HG03521 (cell line): Measurements from ENCODE around the gene EVX2.

Source experiments
- ATAC-seq: cut with Tn5 transposase; IDR thresholded peaks from one replicate; pipeline ENCODE4 v1.9.1; 2021; ENCODE audit warnings: mild to moderate bottlenecking, moderate library complexity; ENCODE audit not compliant: unreplicated experiment

The EVX2 gene

DNA sequence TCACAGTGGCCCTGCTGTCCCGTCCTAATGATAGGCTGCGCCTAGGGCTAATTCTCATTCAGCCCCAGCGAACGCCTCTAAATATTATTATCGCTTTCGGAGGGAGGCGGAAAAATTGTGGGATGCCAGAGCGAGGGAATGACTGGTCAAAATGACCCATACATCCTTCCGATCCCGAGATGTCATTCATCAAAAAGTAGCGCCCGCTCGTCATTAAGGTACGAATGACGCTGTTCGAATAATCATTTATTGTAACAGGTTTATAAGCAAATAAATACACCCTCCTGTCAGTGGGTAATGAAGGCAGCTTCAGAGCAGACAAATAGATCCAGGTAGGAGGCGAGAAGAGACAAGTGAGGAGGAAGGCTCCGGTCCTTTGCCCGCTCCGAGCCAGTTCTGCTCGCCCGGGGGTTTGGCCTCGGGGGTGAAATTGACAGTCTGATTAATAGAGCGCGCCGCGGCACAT lies at the start of gene EVX2:
Gene EVX2, minus strand, starts transcription at position 167 of the 466 bp plus-strand sequence. CDS start 186 bp downstream, outside the sequence.
- ATAC-seq = no peak

DNA sequence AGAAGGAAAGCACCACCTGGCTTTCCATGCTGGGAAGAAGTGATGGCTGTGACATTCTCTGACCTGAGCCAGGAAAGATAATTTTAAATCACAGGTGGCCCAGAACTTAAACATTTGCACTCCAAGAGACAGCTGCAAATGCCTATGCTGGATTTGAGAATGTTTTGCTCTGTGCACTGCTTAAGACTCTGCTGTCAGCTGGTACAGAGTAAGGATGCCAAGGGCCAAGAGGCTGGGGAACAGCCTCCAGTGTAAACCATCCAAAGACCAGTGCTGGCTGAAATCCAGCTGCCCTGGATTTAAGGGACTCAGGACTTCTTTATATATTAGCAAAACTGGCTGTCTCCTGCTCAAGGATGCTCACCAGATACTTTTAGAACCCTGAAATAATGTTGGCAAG lies 49.6 kb upstream of the EVX2 start:
- no peak for ATAC-seq

DNA sequence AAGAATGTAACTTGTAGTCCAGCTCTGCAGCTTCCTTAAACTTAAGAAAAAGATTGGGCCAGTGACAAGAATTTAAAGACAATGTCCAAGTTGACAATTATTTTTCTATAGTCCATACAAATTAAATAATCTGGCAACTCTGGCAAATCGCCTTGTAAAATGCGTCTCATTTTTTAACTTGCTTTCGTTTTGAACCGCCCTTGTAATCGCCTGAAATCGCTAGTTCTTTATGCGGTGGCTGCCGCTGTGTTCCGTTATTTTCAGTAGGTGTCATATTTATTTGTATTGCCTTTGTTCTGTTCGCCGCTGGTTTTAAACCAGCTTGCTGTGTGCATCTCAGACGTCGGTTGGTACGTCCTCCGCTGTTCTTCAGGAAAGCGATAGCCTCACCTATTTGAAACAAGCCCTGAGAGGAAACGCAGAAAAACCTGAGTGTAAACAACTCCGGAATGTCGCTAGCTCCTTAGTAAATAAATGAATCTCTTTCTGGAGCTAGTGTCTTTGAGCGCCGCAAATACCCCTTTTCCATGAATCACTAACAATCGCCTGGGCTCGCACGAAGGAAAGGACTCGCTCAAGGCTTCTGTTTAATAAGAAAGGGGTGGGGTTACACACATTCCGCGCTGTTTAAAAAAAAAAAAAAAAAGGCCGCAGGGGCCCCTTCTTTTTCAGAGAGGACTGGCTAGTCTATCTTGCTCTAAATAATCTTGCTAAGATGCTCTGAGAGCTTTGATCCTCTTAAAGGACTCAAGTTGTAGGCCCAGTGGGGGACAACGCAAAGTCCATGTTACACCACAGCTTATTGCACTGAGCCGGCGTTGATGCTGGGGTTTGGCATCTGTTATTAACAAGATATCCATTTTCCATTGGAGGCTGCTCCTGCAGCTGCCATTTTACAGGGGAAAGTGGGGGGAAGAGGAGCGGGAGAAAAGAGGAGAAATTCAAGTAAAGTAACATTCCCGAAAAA lies 48.7 kb upstream of the EVX2 start:
- no peak for ATAC-seq

DNA sequence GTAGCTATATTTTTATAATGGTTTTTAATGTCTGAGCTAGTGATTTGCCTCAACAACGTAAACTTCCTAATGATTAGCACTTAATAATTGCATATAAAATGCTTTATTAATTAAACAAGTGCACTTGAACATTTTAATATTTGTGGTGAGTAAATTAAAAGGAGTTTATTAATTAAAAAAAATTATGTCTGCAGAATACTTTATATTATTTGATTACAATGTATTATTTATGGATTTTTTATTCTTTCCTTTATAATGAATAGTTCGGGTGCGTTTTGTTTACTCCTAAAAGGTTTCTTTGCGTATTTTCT lies 48.0 kb upstream of the EVX2 start:
- no peak for ATAC-seq

DNA sequence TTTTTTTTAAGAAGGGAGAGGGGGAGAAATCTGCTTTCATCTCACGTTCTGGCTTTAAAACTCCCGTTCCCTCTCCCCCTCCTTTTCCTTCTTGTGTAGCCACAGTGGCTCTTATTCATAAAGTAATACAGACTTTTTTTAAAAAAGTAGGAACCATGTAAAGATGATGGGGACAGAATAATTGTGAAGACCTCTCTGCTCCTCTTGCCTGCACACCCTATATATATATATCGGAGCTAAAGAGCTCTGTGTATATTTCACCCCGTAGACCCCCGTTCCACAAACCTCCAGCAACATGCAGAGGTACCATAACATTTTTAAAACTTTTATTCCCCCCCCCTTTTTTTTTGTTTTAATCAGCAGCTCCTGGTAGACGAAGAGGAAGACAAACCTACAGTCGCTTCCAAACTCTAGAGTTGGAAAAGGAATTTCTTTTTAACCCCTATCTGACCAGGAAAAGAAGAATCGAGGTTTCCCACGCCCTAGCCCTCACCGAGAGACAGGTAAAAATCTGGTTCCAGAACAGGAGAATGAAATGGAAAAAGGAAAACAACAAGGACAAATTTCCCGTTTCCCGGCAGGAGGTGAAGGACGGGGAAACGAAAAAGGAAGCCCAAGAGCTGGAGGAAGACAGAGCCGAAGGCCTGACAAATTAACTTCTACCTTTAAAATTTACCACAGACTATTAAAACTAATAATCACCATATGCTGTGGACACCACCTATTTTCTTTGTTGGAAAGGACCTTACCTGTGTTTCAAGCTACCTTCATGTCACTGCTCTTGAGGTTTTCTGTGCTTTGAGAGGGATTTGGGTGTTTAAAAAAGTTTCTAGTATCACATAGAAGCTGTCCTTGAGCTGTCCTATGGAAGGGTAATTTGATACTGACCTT lies 47.4 kb upstream of the EVX2 start:
- ATAC-seq = no peak

DNA sequence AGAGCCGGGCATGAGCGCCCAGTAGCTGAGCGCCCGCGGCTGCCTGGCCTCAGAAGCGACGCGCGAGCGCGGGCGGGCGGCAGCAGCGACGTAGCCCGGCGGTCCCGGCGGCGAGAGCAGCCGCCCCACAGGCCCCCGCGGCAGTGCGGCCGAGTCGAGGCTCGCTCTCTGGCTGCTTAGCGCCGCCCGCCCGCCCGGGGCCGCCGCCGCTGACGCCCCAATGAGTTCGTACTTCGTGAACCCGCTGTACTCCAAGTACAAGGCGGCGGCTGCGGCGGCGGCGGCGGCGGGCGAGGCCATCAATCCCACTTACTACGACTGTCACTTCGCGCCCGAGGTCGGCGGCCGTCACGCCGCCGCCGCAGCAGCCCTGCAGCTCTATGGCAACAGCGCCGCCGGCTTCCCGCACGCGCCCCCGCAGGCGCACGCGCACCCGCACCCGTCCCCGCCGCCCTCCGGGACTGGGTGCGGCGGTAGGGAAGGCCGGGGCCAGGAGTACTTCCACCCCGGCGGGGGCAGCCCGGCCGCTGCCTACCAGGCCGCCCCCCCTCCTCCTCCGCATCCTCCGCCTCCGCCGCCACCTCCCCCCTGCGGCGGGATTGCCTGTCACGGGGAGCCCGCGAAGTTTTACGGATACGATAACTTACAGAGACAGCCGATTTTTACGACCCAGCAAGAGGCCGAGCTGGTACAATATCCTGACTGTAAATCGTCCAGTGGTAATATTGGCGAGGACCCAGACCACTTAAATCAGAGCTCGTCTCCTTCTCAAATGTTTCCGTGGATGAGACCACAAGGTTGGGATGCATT lies 46.6 kb upstream of the EVX2 start:
- ATAC-seq = no peak

DNA sequence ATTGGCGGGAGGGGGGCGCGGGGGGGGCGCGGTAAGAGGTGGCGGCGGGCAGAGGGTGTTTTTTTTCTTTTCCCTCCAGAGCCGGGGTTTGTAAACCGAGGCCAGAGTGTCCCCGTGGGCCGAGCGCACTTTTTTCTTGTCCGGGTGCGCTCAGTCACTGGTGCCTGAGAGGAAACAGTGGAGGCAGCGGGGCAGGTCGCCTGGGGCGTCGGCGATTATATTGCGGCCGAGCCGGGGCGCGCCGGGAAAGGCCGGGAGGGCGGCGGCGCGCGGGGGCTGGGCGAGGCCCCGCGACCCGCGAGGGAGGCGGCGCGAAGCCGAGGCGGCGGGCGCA lies 46.0 kb upstream of the EVX2 start:
- no peak for ATAC-seq

DNA sequence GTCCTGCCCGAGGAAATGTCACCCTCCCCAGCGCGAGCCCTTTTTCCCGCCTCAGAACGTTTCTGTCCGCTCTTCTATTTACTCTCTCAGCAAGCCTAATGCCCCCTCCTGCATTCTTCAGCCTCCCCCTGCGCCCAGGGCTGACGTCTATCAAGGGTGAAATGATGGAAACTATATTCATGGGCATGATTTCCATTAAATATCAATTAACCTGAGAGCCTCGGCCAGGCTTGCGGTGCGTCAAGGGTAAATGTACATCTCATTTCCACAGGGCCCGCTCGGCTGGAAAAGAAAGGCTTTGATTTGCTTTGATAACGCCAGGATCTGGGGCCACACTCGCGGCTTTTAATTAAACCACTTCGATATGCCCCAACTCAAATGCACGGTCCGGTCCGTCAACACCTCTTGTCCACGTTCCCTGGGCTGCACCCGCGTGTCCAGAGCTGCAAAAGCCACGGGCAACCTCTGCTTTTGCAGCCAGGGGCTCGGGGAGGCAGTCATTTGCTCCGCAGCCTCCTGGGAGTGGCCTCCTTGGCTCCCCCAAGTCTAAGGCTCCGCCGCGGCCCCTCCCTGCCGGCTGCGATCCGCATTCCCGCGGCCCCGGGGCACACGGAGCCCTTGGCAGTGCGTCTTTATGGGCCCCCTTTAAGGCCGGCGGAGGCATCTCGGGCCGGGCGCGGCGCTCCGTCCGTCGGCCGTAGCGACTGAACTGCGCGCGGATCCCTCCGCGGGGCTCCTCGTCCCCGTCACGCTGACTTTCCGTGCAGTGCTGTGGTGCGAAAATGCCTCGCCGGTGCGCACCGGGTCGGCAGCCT lies 45.4 kb upstream of the EVX2 start, which contains the start of gene HOXD8:
Gene HOXD8, plus strand, starts transcription at position 724 of the 815 bp plus-strand sequence. CDS start 662 bp downstream, outside the sequence.
- ATAC-seq = no peak

DNA sequence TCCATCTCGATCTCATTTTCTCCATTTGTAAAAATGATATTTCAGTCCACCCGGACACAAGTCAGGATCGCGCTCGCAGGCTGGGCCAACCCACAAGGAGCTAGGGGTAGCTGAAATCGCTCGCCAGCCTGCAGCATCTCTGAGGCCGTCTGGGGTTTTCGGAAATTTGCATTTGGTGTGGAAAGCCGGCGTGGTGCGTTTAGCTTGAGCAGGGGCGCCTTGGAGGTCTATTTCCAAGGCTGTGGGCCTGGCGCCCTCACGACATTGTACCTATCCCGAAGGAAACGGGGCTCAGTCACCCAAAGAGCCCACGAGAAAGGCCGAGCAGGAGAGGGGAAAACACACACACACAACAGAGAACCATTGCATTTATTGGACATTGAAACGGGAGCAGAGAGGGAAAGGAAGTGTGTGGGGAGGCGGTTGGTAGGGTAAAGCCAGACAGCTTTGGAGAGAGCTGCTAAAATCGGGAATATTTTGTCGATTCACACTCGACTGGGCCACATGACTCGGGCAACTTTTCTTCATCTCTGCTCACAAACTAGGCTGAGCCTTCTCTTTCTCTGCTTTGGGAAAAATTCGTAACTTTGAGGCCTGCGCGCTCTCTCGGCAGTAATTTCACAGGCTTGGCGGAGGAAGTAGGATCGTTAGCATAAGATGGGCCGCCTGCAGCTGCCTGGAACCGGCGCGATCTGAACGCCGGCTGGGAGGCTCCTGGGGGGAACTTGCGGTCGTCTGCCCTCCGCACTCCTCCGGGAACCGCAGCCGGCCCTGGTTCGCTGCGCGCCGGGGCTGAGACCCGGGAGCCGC lies 44.6 kb upstream of the EVX2 start:
- no peak for ATAC-seq

DNA sequence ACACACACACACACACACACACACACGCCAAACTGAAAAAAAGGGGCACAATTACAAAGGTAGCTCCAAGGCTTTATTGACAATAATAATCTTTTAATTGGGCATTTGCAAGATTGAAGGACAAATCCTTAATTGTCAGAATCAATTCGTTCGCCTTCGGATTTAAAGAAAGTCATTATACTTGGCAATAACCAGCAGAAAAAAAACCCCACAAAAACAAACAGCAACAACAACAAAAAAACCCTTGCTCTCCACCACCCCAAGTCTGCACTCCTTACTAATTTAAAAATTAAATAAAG lies 44.0 kb upstream of the EVX2 start:
- no peak for ATAC-seq

DNA sequence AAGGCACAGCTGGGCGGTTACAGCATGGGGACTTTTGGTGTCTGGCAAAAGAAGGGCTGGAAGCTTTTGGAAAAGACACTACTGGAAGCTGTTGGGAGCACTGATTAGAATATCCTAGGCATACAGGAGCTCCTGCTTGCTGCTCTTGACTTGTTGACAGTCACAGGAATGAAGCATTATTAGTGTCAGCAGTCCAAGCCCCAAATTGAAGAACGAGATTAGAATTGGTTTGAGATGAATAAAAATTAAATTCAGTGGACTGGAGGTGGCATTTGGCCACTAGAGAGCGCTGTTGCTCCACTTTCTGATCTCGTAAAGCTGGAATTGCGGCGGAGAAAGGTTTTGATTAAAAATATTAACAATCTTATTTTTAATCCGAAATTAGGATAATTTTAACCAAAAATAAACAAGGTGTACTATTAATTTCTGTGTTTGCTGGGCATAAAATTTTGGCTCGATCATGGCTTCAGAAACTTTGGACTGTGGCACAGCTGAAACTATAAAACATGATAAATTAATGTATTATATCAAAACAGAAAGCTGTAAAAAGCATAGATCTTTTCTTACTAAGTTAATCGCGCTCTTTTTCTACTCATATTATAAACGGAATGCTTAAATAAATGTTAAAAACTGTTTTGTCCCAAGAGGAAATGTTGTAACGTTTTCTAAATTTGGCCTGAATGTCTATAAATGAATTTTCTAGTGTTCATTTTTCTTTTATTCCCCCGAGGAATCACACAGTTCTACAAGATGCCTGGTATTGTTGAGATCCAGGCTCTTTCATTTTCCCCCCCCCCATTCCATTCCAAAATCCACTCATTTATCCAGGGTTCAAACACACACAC lies 43.4 kb upstream of the EVX2 start:
- no peak for ATAC-seq

DNA sequence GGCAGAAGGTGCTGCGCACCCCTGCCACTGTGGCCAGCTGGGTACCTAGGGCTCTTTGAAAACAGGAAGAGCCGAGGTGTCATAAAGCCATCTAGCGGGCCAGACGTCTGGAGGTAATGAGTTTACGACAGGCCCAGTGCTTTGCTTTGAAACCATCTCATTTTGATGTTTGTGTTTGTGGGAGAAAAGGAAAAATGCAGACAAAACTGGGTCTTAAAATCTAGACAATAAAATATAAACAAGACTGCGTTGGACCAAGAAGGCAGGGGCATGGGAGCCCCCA lies 42.0 kb upstream of the EVX2 start:
- ATAC-seq = no peak

DNA sequence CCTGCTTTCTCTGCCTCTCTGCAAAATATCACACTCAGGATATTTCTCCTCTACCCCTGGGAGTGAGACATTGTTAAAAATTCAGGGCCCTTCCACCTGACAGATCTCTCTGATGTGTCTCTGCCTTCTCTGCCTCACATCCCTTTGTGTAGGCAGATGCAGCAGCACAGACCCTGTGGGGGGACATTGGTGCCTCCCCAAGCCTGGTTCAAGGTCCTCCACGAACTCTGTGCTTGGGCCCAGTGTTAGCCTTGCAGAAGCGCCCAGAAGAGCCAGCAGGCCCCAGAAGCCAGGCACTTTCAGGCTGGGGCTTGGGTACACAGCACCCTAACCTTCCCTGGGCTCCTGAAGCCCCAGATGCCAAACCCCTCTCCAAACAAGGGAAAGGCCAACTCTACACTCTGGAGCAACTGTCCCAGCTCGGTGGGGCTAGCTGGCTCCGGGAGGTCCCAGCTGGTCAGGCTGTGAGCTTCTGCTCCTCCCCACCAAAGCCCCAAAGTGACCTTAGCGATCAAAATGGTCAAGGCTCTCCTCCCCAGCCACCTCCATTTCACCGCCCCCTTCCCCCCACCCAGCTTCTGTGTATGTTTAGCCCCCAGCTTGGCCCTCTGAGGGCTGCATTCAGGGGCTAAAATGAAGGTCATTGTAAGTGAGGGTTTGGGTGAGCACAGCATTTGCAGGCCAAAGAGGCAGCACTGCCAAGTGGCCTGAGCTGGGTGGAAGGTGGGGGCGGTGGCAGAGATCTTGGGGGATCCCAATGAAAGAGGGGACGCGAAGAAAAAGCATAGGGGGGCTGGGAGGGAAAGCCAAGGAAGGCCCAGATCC lies 41.4 kb upstream of the EVX2 start:
- ATAC-seq = no peak

DNA sequence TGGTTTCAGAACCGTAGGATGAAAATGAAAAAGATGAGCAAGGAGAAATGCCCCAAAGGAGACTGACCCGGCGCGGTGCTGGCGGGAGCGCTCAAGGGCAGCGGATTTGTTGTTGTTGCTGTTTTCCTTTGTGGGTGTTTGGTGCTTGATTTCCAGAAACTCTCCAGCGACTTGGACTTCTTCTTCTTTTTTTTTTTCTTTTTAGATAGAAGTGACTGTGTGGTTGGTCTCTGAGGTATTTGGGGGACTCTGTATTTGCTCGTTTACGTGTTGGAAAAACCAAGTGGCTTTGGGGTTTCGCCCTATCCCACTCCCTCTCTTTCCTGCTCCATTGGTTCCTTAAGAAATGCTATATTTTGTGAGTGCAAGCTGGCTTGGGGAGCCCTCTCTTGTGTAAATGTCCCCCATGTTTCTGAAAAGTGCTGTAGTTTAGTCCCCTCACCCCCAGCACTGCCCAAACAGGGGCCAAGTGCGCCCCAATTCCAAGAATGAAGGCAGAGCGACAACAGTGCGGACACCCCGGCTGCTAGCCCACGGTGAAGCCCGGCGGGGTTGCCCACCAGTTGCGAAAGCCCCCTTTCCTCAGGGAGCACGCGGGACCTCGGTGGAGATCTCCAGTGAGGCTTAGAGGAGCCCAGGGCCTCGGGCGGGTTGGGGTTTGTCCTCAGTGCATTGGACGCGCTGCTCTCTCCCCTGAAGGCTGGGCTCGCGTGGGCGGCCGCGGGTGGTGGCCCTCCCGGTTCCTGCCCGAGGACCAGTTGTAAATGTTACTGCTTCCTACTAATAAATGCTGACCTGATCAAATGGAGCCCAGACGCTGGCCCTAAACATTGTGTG lies 40.6 kb upstream of the EVX2 start:
- no peak for ATAC-seq

DNA sequence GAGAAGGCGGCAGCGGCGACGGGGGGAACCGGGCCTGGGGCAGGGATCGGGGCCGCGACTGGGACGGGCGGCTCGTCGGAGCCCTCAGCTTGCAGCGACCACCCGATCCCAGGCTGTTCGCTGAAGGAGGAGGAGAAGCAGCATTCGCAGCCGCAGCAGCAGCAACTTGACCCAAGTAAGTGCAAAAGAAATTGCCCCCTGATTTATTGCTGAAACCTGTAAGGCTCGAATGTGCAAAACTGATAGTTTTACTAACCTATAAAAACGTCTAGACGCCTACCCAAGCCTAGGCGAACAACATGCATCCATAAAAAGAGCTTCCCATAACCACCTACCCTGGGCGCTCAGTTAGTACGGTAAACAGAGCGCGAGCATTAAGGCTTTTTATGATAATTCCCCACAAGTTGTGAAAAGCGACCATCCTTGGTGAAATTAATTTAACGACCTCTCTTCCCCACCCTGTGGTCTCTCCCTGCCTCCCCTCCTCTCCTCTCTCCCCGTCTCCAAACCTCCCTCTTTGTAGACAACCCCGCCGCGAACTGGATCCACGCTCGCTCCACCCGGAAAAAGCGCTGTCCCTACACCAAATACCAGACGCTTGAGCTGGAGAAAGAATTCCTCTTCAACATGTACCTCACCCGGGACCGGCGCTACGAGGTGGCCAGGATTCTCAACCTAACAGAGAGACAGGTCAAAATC lies 39.8 kb upstream of the EVX2 start:
- no peak for ATAC-seq

DNA sequence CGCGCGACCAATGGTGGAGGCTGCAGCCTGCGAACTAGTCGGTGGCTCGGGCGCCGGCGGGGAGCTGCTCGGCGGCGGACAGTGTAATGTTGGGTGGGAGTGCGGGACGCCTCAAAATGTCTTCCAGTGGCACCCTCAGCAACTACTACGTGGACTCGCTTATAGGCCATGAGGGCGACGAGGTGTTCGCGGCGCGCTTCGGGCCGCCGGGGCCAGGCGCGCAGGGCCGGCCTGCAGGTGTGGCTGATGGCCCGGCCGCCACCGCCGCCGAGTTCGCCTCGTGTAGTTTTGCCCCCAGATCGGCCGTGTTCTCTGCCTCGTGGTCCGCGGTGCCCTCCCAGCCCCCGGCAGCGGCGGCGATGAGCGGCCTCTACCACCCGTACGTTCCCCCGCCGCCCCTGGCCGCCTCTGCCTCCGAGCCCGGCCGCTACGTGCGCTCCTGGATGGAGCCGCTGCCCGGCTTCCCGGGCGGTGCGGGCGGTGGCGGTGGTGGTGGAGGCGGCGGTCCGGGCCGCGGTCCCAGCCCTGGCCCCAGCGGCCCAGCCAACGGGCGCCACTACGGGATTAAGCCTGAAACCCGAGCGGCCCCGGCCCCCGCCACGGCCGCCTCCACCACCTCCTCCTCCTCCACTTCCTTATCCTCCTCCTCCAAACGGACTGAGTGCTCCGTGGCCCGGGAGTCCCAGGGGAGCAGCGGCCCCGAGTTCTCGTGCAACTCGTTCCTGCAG lies 39.1 kb upstream of the EVX2 start, which contains the start of gene HOXD9:
Gene HOXD9, plus strand, starts transcription at position 37 of the 728 bp plus-strand sequence. Its CDS starts 50 bp downstream, at position 87.
- ATAC-seq = no peak
